Body of pancreas (tissue), 4 donors: ENCODE data around the gene OR2T10.
"Not testable (repeated sequence)": the region's sequence is repeated elsewhere in the genome, so short reads cannot be mapped to it uniquely, and the experiment has no call there.

ENCODE experiments used
- CTCF ChIP-seq, 7 experiments: fragments of 450-650 bp in 4 of 7; fragments of 200-600 bp in 3 of 7; sonication (generic) in 3 of 7; IDR thresholded peaks; one replicate each; pipeline ENCODE4 v1.5.1; 2016 to 2019; ENCODE audit warnings: antibody characterized with exemption in 7 of 7
- POLR2A ChIP-seq, 3 donors: fragments of 450-650 bp; IDR thresholded peaks; one replicate each; pipeline ENCODE4 v1.6.1; 2016; ENCODE audit warnings: antibody characterized with exemption in 3 of 3, mild to moderate bottlenecking in 2 of 3

- not testable (repeated sequence) for TF ChIP-seq CTCF, POLR2A (IDR thresholded peaks at IDR 0.05)
Observed at GRCh38 chr1:248645178-248645577, 47.7 kb upstream of the OR2T10 start, which contains the start of gene OR2T35.
